Midbrain (tissue), 1 donor: Measurements from ENCODE around the gene KAZN.

Source experiments
- DNase-seq: peaks from one replicate; lab custom pipeline; 2025; lab: John Stamatoyannopoulos, UW

KAZN gene

DNA sequence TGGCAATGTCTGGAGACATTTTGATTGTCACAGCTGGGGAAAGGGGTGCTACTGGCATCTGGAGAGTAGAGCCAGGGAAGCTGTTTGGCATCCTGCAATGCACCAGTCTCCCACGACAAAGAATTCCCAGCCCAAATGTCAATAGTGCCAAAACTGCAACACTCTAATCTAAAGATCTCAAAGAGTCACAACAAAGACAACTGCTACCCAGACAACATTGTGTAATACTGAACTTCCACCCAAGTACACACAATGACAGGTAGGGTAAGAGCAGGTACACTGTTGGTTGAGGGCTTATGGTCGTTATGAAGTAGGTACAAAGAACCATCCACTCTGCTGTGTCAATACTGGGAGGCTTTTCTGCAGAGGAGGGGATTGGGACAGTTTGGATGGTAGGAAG, 546.8 kb downstream of the KAZN start:
- DNase-seq = no peak

DNA sequence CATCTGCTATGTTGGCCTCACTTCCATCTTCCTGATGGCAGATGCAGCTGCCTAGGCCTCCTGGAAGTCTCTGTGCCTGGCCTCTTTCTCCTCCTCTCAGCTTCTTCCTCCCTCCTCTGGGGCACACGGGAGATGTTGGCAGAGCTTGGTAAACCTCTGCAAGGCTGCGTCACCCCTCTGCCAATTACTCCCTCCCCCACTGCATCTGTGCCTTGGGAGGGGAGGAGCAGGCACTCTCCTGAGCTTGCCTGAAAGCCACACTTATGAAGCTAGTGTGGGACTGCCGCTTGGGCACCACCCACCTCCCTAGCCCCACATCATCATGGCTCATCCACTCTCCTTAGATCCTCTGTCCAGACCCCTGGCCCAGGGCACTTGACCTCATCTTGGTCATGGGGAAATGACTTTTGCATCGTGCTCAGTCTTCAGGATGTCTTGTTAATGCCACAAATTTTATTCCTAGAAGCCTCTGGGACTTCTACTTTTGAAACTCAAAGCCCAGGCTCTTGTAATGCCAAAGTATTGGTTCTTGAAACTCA, 547.7 kb downstream of the KAZN start:
- no peak for DNase-seq

DNA sequence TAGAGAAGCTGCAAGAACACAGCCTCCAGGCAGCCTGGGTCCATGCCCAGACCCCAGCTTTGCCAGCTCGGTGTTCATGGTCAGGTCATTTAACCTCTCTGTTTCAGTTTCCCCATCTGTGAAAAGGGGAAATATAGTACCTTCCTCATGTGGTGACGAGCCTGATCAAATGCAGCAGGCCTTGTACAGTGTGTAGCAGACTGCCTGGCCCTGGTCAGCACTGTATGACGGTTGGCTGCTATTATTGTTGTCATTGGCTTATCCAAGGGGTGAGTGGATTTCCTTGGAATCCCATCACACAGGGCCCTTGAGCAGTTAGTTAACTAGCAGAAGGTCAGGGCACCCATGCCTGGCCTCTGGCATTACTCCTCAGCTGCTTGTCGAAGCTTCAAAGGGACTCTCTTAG, 548.5 kb downstream of the KAZN start:
- no peak for DNase-seq

DNA sequence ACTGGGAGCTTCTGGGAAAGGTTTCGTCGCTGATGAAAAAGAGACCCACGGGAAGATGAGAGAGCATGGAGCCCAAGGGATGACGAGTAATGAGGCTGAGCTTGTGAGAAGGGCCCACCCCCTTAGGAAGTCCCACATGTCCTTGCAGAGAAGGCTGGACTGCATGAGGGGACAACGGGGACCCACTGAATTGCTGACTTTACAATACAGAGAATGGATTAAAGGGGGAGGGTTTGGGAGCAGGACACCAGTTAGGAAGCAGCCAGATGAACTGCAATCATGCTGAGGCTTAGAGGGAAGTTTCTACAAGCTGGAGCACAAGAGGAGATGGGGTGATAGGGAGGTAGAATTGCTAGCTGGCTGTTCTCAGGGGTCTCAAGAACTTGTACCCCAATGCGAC, 549.5 kb downstream of the KAZN start:
- no peak for DNase-seq

DNA sequence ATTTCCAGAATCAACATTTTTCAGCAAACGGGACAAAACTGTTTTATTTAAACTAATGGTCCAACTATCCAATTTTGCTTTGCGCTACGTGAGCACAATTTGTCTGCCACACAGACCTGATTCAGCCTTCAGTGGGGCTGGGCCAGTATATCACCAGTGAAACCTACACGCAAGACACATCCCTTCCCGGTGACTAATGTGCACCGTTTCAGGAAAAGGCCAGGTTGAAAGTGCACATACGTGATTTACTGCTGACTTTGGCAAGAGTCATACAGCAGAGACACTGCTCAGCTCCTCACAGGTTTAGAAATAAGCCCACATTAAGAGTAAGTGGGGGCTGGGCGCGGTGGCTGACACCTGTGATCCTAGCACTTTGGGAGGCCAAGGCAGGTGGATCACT, 550.0 kb downstream of the KAZN start:
- no peak for DNase-seq

DNA sequence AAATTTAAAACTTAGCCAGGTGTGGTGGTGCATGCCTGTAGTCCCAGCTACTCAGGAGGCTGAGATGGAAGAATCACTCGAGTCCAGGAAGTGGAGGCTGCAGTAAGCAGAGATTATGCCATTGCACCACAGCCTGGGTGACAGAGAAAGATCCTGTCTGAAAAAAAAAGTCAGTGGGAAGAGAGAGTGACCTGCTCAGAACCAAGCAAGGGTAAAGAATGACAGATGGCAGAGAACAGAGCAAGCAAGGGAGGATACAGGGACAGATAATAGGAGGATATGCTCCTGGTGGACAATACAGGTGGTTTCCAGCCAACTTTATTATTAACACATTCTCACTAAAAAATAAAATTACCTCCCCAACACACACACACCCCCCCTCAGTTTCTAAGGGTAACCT, 550.5 kb downstream of the KAZN start:
- DNase-seq = no peak

DNA sequence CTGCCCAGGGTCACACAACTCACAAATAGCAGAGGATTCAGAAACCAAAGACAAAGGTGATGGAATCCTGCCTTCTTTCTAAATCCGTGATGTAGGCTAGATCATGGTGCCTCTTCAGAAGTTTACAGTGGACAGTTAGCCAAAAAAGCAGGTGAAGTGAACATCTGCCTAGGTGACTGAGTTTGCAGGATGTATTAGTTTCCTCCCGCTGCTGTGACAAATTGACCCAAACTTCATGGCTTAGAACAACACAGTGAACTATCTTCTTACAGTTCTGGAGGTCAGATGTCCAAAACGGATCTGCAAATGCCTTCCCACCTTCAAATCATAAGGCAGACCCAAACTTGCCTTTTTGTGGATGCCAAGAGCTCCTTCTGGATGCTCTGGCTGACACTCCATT, 551.9 kb downstream of the KAZN start:
- DNase-seq = no peak

DNA sequence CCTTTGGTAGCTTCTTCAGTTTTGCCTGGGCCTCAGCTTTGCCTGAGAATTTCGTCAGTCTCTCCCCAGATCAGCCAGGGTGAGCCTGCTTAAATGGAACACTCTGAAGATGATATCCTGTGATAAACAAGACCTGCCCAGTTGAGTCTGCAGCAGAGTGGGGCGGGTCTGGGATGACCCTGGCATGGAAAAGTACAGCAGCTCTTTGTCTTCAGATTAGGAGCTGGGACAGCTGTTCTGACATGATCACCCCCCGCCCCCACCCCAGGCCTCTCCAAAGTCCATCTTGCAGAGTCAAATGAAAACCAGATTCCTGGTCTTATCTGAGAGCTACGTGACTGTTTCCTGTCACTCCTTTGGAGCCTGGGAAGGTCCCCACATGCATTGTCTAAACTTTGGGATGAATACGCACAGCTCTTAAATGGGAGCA, 552.9 kb downstream of the KAZN start:
- DNase-seq = no peak

DNA sequence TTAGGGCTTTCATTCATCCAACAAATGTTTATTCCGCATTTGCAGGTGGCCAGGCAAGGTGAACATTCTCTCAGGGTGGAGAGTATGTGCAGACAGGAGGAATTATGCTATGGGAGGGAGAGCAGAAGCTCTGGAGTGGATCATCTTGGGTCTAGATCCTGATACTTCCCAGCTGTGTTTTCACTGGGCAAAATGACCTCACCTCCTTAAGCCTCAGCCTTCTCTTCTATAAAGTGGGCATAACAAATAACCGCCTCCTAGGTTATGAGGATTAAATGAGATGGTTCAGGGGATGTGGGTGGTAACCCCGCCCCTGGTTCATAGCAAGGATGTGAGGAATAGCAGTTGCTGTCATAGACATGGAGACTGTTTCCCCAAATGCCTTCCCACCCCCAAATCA, 553.4 kb downstream of the KAZN start:
- no peak for DNase-seq

DNA sequence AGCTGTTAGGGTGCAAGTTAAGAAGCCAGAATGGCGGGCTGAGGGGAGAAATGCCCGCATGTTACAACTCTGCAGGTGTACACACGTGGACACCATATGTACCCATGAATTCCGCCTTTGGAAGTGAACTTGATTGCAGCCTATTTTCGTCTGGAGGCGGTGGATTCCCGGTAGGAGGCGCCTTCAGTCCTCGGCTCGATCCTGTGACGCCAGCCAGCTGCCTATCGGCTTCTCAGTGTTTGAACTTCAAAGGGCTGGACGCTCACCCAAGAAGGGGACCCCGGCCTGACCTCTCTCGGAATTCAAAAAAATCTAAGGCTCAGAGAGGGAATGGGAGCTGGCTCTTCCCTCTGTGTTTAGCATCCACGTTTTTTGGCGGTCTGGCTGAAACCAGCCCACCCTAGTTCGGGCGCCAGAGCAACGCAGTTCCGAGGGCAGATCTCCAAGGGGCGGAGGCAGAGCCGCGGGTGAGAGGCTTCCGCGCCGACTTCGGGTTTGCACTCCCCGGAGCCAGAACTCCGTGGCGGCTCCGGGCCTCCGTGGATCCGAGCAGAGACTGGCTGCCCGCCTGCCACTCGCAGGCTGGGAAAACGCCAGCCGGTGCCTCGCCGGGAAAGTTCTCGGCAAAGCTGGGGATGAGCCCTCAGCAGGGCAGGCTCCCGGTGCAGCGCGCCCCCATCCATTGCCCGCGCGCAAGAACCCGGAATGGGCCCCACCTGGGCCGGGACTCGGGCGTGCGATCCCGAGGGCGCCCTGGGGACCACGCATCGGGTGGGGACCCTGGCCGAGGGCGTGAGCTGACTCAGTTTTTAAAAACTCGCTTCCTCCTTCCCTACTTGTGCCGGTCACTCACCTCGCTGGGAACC, 554.1 kb downstream of the KAZN start:
- peak; percentile 73 for DNase-seq

DNA sequence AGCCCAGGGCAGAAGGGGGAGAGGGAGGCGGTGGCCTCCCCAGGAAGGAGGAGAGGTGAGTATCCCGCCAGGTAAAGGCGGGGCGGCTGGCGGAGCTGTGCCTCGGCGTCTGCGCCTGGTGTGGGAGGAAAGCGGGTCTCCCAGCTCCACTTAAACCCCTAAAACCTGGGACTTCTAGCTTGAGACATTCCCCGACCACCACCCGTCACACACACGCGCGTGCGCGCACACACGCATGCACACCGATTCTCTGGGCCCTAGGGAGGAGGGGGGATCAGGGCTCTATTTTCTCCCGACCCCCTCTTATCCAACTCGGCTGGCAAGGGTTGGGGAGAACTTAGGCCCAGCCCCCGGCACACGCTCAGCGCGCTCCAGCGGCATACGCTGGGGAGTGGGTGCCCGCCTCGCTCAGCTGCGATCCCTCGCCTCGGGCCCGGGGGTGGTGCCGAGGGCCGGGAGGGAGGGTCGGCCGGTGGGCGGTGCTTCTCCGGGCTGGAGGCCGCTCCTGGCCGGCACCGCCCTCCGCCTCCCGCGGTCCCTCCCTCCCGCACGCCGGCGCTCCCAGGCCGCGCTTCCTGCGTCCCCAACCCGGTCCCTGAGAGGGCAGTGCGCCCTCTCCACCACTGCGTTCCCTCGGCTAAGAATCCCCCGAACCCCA, 554.8 kb downstream of the KAZN start, which contains the start of gene TMEM51:
Gene TMEM51 (plus strand): TSS at position 564 of the 658 bp plus-strand sequence. CDS start 61,341 bp downstream, outside the sequence.
- DNase-seq = no peak

DNA sequence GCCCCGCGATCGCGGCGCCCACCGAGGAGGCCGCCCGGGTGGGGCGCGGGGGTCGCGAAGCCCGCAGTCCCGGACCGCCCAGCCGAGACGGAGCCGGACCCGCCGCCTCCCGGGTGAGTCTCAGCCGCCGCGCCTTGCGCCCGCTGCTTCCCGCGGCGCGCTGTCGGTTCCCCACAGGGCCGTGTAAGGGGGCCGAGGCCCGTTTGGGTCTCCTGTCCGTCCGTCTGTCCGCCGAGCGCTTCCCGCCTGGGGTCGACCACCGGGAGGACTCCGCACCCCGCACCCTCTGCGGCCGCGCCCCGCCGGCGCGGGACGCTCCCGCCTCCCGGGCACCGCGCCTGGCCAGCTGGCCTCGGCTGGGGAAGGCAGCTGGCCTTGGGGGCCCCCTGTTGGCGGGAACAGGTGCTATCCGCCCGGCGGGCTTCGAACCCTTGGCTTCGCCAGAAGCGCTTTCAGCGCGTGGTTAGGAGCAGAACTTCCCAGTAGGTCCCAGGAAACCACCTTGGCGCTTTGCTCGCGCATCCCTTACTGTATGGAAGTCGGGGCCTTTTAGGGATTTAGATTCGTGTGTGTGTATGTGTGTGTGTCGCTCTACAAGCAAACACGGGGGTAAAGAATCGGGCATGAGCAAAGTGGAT, 555.5 kb downstream of the KAZN start:
- peak; percentile 15 for DNase-seq

DNA sequence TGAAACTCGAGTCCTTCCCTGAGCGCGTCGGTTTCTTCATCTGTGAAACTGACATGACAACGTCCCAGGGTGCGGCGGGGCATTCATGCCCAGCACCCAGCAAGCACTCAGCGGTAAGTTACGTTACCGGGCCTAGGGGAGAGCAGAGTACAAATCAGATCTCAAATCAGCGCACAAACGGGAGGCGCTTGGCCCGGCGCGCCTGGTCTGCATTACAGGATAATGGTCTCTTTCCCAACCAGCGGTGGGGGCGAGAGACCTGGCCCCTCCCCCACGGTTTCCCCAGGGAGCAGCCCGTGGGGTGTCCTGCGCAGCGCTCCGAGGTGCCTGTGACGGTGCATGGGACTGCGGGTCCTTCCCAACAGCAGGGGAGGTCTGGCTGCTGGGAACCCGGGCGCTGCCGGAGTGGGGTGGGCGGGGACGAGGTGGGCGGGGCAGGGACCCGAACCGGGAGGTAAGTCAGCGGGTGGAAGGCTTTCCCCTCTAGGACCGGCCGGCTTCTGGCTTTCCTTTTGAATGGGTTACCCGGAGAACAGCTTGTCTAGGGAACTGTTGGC, 556.1 kb downstream of the KAZN start:
- DNase-seq = no peak

DNA sequence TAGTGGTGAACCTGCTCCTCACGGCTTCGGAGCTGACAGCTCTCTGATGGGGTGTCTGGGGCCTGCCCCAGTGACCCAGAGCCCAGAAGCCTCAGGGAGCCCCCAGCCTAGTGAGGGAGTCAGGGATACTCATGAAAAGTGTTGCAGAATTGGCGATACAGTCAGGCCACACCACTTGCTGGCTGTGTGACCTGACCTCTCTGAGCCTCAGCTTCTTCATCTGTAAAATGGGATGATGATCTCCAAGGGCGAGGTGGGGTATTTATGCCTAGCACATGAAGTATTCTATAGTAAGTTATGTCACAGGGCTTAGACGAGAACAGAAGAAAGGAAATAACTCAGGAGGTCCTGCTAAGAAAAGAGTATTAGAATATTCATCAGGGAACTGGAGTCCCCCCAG, 556.7 kb downstream of the KAZN start:
- no peak for DNase-seq

DNA sequence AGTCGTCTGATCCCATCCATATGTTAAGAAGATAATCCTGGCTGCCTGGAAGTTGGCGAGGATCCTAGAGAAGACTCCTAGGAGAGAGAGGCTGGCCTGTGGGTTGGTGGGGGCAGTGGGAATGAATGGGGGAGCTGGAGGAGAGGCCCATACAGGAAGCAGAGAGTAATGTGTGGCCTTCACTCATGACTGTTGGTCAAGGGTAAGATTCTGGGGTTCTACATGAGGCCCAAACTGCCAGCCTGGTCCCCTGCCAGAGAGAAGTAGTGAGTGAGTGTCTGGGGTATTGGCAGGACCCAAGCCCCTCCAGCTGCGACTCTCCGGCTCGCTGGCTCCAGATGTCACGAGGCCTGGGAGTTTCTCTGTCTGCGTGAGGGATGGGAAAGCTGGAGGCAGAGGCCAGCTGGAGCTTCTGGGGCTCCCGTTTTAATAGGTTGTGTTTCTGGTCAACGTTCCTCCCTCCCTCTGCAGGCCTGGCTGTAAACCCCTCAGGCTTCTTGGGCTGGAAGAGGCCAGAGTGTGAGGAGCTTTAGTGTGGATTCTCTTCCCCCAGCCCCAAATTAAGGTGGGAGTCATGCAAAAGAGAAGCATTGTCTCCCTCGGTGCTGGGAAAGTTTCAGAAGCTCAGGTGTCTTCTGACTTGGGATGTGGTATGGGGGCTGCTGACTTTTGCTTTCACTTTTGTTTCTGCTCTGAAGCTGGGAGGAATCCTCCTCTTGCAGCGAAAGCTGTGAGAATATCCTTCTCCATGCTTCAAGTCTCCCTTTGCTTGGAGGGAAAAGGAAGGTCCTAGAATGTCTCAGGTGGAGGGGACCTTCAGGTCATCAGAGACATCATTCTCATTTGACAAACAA, 557.6 kb downstream of the KAZN start:
- DNase-seq = no peak

DNA sequence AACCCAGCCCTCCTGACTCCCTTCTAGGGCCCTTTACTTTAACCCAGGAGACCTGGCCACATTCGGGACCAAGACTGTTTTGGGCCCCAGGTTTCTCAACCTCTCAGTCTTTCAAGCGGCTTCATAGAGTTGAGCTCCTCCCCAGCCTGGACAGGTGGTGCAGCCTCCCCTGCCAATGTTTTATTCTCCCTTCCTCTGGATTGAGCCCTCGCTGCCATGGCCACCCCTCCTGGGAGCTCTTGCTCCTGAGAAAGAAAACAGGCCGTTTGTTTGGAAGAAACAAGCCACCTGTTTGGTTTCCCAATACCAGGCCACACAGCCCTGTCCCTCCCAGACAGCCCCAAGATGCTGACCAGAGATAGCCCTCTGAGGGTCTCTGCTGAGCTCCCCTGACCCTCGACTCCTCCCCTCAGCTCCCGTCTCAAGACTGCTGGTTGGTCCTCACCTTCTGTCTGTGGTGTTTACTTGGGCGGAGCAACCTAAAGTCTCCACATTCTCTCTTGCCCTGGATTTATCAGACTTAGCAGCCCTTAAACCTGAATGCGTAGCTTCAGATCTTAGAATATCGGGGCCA, 558.4 kb downstream of the KAZN start:
- no peak for DNase-seq

DNA sequence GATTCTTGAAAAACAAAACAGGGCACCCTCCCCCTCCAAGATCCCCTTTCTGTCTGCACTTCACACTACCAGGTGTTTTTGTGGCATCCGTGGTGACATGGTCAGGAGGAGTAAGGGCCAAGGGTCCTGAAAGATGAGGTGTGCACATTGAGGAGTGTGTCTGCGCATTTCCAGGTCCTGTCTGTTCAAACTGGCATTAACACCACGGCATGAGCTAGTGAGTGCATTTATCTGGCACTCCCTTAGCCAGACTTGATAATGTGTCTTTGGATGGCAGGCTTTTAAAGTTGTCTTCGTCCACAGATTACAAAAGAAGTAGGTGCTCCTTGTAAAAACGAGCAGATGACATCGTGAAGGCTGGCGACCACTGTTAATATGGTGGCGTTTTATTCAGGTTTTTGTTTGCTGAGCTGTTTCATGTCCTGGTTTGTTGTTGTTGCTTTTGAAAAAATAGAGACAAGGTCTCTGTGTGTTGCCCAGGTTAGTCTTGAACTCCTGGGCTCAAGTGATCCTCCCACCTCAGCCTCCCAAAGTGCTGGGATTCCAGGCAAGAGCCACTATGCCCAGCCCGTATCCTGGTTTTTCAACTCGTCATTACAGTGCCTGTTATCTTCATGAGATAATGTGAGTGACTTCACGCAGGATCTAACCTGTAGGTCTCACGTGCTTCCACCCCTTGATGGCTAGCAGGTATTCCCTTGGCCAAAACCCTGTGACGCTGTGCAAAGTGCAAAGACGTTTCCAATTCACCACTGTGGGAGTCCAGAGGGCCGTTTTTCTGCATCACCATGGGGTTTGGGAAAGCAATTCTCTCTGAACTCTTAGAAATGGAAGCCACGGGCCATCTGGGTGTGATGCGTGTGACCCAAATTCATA, 559.3 kb downstream of the KAZN start:
- DNase-seq = no peak

DNA sequence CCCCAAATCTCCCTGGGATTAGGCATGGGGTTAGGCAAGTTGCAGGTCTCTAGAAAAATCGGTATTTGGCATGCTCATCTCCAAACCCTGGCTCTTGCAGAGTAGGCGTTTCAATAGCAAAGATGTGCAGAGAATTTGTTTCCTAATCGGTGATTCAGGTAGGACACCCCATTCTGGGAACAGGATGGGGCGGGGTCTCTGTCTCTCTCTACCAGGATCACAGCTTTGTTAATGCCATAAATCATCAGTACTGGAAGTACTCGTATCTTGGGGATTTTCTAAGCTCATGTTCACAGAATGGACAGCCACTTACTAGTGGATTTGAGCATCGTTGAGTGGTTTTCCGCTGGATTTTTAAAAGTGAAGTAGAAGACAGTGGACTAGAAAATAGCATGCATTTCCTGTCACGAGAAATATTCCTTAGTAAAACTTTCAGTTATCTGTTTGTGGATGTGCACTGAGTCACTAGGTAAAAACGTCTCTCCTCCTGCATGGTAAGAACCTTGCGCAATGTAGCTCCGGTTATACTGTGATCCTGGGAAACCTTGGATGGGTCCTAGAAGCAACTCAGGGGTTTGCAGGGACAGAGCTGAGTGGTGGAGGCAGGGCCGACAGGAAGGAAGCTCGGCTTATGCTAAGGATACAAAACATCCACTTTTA, 560.2 kb downstream of the KAZN start:
- DNase-seq = no peak

DNA sequence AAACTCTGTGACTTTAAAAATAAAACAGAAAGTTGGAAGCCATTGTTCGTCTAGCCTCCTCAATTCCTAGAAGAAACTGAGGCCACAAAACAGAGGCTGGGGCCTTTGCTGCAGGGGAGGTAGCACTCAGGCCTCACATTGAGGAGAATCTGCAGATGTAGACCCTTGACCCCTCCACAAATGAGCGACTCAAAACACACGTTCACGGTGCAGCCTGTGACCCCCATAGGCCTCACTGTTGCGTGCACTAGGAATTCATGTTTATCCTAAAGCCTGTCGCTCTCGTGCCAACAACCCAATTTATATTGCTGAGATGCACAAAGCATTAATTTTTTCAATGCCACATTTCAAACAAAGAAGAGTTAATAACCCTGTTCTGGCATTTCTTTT, 560.7 kb downstream of the KAZN start:
- no peak for DNase-seq
